IPS DF 6.9 (cell line): ENCODE data around the gene CD22.

Experiments used
- DNase-seq: peaks from one replicate; pipeline ENCODE4 v3.0.0-alpha.2; 2013; ENCODE audit warnings: low read depth, low spot score
- H3K27ac ChIP-seq: one replicate; pipeline ENCODE4 v1.5.1; 2013; ENCODE audit warnings: low read length, control low read depth
- H3K27me3 ChIP-seq: 2 replicates; pipeline ENCODE4 v1.6.1; 2013; ENCODE audit warnings: mild to moderate bottlenecking, low read length; ENCODE audit not compliant: control insufficient read depth, insufficient read depth
- H3K36me3 ChIP-seq: 2 replicates; pipeline ENCODE4 v1.6.1; 2013; ENCODE audit warnings: low read length; ENCODE audit not compliant: control insufficient read depth, insufficient read depth
- H3K4me1 ChIP-seq: 2 replicates; pipeline ENCODE4 v1.6.1; 2013; ENCODE audit warnings: low read length; ENCODE audit not compliant: control insufficient read depth, insufficient read depth
- H3K4me3 ChIP-seq: 2 replicates; pipeline ENCODE4 v1.5.1; 2013; ENCODE audit warnings: mild to moderate bottlenecking, low read length
- H3K9me3 ChIP-seq: 2 replicates; pipeline ENCODE4 v1.6.1; 2013; ENCODE audit warnings: low read length, inconsistent platforms; ENCODE audit not compliant: control insufficient read depth, insufficient read depth
- WGBS: extraction: QIAGEN DNeasy Blood & Tissue Kit; methylation state at CpG from one replicate; pipeline ENCODE4 v1.1.7; 2013; ENCODE audit warnings: mixed read lengths, missing lambda C conversion rate; ENCODE audit not compliant: insufficient read length, insufficient coverage; 5-methylcytosine and 5-hydroxymethylcytosine counted together

Gene CD22

DNA sequence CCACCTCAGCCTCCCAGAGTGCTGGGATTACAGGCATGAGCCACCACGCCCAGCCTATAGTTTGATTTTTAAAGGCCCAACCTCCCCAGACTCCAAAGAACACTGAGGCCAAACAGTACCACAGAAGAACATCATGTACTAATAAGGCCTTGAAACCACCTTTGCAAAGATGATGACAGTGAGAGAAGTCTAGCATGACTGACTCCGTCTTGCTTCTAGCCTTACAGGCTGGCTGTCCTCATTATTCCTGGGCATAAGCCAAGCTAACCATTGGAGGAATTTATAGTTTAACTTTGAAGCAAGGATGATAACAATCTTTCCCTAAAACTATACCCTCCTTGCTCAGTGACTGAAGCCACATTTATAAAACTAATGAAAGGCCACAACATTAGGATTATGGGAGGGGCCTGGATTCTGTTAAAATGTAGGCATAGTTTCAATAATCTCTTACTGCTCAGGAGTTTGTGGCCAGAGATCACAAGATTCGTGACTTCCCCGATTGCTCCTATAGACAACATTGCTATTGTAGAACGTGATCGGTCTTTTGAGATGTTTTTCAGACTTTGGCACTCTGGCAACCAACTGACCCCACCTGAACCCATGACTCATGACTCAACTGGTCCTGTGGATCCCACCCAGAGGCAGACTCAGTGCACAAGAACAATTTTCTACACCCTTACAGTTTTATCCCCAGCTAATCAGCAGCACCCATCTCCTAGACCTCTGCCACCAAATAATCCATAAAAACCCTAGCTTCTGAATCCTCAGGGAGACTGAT is 59.5 kb downstream of the CD22 start:
- peaks cover 1% of the 10 kb centered on the region; the same call in 1 of the 2 replicates for H3K9me3 ChIP-seq
- H3K27ac ChIP-seq, result no peak overlapping the region
- no peak for DNase-seq
- H3K36me3 ChIP-seq, result no peaks in the 10 kb centered on the region
- H3K4me3 ChIP-seq, result no peak overlapping the region
- no peaks in the 10 kb centered on the region for H3K27me3 ChIP-seq
- H3K4me1 ChIP-seq, result no peaks in the 10 kb centered on the region; the same call in 1 of the 2 replicates
- WGBS, result no CpG with 5 or more reads among the region's 6 CpGs

GRCh38 chr19:35389192-35389861 is 60.3 kb downstream of the CD22 start:
- WGBS, result 100% methylated on average over 1 of the region's 6 CpGs

DNA sequence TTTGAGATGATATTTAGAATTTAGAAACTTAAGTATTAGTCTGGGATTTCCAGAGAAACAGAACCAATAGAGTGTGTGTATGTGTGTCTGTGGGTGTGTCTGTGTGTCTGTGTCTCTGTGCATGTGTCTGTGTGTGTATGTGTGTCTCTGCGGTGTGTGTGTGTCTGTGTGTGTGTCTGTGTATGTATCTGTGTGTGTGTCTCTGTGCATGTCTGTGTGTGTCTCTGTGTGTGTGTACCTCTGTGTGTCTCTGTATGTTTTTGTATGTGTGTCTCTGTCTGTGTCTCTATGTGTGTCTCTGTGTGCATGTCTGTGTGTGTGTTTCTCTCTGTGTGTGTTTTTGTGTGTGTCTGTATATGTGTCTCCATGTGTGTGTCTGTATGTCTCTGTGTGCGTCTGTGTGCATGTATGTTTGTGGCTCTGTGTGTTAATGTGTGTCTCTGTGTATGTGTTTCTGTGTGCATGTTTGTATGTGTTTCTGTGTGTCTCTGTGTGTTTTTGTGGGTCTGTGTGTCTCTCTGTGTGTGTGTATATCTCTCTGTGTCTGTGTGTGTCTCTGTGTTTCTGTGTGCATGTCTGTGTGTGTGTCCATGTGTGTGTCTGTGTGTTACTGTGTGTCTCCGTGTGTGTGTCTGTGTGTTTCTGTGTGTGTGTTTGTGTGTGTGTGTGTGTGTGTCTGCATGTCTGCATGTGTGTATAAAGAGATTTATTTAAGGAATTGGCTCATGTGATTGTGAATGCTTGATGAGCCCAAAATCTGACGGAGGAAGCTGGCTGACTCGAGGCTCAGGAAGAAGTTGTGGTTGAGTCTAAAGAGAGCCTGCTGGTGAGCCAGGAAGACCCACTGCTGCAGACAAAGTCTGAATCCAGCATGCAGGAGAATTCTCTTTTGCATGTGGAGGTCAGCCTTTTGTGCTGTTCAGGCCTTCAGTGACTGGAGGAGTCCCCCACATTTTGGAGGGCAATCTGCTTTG is 64.0 kb downstream of the CD22 start:
- Histone ChIP-seq H3K4me1 (no peaks in the 10 kb centered on the region; the same call in 1 of the 2 replicates), H3K27me3 (no peaks in the 10 kb centered on the region), H3K36me3 (no peaks in the 10 kb centered on the region), H3K27ac (no peak overlapping the region), H3K9me3 (no peaks in the 10 kb centered on the region), H3K4me3 (no peak overlapping the region)
- DNase-seq, result no peak
- WGBS, result no CpG with 5 or more reads among the region's 5 CpGs

More at GRCh38 chr19:35389192-35389861, 60.3 kb downstream of the CD22 start:
- H3K27me3 ChIP-seq, result no peaks in the 10 kb centered on the region
- no peak overlapping the region for H3K27ac ChIP-seq
- H3K4me3 ChIP-seq, result no peak overlapping the region
- H3K36me3 ChIP-seq, result no peaks in the 10 kb centered on the region
- H3K9me3 ChIP-seq, result no peaks in the 10 kb centered on the region
- no peak for DNase-seq
- no peaks in the 10 kb centered on the region; the same call in 1 of the 2 replicates for H3K4me1 ChIP-seq

- no peak for DNase-seq
- H3K27ac ChIP-seq, result no peak overlapping the region
- no CpG with 5 or more reads among the region's 19 CpGs for WGBS
- no peaks in the 10 kb centered on the region; the same call in 1 of the 2 replicates for H3K4me1 ChIP-seq
- H3K4me3 ChIP-seq, result no peak overlapping the region
- no peaks in the 10 kb centered on the region for H3K9me3 ChIP-seq
- H3K27me3 ChIP-seq, result no peaks in the 10 kb centered on the region
- H3K36me3 ChIP-seq, result no peaks in the 10 kb centered on the region
Measured at GRCh38 chr19:35395382-35396199, 66.6 kb downstream of the CD22 start.

GRCh38 chr19:35396240-35396885 is 67.4 kb downstream of the CD22 start:
- no peaks in the 10 kb centered on the region for H3K36me3 ChIP-seq
- no CpG with 5 or more reads among the region's 14 CpGs for WGBS
- no peaks in the 10 kb centered on the region for H3K27me3 ChIP-seq
- H3K9me3 ChIP-seq, result no peaks in the 10 kb centered on the region
- no peak for DNase-seq
- no peaks in the 10 kb centered on the region for H3K4me1 ChIP-seq
- no peak overlapping the region for H3K27ac ChIP-seq
- H3K4me3 ChIP-seq, result no peak overlapping the region
